ENCODE measurements around the gene NPAS3.

NPAS3 gene

DNA sequence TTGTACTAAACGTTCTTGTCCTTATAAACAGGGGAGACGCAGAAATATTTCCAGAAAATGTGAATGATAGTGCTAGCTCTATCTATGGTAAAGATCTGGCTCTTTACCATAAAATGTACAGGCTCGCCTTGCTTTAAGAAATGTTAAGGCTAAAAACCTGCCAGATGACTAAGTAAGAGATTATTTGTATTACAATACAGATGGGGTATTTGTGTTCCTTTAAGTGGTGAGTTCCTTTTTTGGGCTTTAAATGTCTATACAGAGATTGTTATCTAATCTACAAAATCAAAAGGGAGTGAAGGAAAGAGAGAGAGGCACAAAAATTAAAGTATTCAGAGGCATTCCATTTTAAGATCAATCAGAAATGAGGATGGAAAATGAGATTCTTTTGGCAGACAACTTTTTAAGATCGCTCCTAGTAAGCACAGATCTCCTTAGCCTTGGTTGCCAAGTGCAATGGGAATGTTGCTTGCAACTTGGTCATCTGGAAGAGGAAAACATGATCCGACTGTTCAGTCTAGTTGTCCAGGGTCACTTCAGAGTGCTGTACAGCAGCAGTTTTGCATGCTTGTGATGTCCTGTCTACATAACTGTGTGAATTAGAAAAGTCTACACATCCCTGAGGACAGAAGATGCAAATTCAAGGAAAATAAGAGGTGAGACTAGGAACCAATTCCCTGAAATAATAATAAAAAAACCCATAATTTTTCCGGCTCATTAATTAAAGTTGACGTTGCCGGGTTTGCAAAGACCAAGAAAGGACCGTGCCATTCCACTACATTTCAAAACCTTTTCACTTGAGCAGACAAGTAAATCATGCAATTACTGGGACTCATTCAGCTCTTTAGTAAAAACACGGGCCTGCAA, 631.4 kb downstream of the NPAS3 start:
- Histone ChIP-seq H3K9me3 (ENCODE audit: control insufficient read depth, insufficient read depth, low read depth, low read length) (no peaks in the 10 kb centered on the region), H3K27ac (ENCODE audit: extremely low read depth, low read depth, low read length) (no peak overlapping the region; the same call in 1 of the 2 replicates), H3K4me1 (ENCODE audit: control insufficient read depth, insufficient read depth, low read length) (peaks cover 15% of the 10 kb centered on the region), H3K36me3 (ENCODE audit: control insufficient read depth in 2 of 2, insufficient read depth in 1 of 2, low read length in 2 of 2) (no peaks in the 10 kb centered on the region), H3K4me3 (ENCODE audit: low read depth, low read length) (no peak overlapping the region)
- TF ChIP-seq, protein P1, sequence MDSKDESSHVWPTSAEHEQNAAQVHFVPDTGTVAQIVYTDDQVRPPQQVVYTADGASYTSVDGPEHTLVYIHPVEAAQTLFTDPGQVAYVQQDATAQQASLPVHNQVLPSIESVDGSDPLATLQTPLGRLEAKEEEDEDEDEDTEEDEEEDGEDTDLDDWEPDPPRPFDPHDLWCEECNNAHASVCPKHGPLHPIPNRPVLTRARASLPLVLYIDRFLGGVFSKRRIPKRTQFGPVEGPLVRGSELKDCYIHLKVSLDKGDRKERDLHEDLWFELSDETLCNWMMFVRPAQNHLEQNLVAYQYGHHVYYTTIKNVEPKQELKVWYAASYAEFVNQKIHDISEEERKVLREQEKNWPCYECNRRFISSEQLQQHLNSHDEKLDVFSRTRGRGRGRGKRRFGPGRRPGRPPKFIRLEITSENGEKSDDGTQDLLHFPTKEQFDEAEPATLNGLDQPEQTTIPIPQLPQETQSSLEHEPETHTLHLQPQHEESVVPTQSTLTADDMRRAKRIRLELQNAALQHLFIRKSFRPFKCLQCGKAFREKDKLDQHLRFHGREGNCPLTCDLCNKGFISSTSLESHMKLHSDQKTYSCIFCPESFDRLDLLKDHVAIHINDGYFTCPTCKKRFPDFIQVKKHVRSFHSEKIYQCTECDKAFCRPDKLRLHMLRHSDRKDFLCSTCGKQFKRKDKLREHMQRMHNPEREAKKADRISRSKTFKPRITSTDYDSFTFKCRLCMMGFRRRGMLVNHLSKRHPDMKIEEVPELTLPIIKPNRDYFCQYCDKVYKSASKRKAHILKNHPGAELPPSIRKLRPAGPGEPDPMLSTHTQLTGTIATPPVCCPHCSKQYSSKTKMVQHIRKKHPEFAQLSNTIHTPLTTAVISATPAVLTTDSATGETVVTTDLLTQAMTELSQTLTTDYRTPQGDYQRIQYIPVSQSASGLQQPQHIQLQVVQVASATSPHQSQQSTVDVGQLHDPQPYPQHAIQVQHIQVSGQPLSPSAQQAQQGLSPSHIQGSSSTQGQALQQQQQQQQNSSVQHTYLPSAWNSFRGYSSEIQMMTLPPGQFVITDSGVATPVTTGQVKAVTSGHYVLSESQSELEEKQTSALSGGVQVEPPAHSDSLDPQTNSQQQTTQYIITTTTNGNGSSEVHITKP (tag by site-specific recombination; IDR thresholded peaks at IDR 0.05), result peak; percentile 22; the same call in 1 of the 2 replicates
- no peak for TF ChIP-seq ZNF114 (tag by site-specific recombination; IDR thresholded peaks at IDR 0.05)
- ChIA-PET CTCF (interaction anchor here (0.6 kb wide), 1 partner anchor 54 kb away, joined by 3 read pairs; no protein-coding TSS in a partner anchor), POLR2A (no interaction called here)

GRCh38 chr14:33570694-33571310, 632.1 kb downstream of the NPAS3 start:
- CTCF ChIA-PET, result no interaction called here
- POLR2A ChIA-PET, result no interaction called here
- no peak overlapping the region for H3K4me3 ChIP-seq (ENCODE audit: low read depth, low read length)

More at GRCh38 chr14:33570694-33571310, 632.1 kb downstream of the NPAS3 start:
- Histone ChIP-seq H3K36me3 (ENCODE audit: control insufficient read depth in 2 of 2, insufficient read depth in 1 of 2, low read length in 2 of 2) (no peaks in the 10 kb centered on the region), H3K27ac (ENCODE audit: extremely low read depth, low read depth, low read length) (no peak overlapping the region), H3K4me1 (ENCODE audit: control insufficient read depth, insufficient read depth, low read length) (peaks cover 15% of the 10 kb centered on the region), H3K9me3 (ENCODE audit: control insufficient read depth, insufficient read depth, low read depth, low read length) (no peaks in the 10 kb centered on the region)
- TF ChIP-seq BCL11B (tag by site-specific recombination; IDR thresholded peaks at IDR 0.05; ENCODE audit: low read depth) (no peak), ZNF670 (tag by site-specific recombination; IDR thresholded peaks at IDR 0.05; ENCODE audit: low read depth) (no peak), ZNF341 (tag by site-specific recombination; IDR thresholded peaks at IDR 0.05; ENCODE audit: low read depth) (no peak), SP2 (tag by site-specific recombination; IDR thresholded peaks at IDR 0.05) (no peak), HOXA7 (CRISPR knock-in tag; IDR thresholded peaks at IDR 0.05; ENCODE audit: borderline replicate concordance) (no peak), YY2 (tag by site-specific recombination; IDR thresholded peaks at IDR 0.05) (no peak), ZNF585B (tag by site-specific recombination; IDR thresholded peaks at IDR 0.05) (no peak), ZNF791 (tag by site-specific recombination; IDR thresholded peaks at IDR 0.05) (no peak), ZNF239 (tag by site-specific recombination; IDR thresholded peaks at IDR 0.05) (no peak), WT1 (tag by site-specific recombination; IDR thresholded peaks at IDR 0.05) (no peak), ZNF221 (tag by site-specific recombination; IDR thresholded peaks at IDR 0.05; ENCODE audit: borderline replicate concordance) (no peak), KLF8 (tag by site-specific recombination; IDR thresholded peaks at IDR 0.05) (no peak), ZNF707 (tag by site-specific recombination; IDR thresholded peaks at IDR 0.05) (no peak)
- TF ChIP-seq, protein P2, sequence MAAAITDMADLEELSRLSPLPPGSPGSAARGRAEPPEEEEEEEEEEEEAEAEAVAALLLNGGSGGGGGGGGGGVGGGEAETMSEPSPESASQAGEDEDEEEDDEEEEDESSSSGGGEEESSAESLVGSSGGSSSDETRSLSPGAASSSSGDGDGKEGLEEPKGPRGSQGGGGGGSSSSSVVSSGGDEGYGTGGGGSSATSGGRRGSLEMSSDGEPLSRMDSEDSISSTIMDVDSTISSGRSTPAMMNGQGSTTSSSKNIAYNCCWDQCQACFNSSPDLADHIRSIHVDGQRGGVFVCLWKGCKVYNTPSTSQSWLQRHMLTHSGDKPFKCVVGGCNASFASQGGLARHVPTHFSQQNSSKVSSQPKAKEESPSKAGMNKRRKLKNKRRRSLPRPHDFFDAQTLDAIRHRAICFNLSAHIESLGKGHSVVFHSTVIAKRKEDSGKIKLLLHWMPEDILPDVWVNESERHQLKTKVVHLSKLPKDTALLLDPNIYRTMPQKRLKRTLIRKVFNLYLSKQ (tag by site-specific recombination; IDR thresholded peaks at IDR 0.05; ENCODE audit: borderline replicate concordance), result no peak
- TF ChIP-seq, protein P3, sequence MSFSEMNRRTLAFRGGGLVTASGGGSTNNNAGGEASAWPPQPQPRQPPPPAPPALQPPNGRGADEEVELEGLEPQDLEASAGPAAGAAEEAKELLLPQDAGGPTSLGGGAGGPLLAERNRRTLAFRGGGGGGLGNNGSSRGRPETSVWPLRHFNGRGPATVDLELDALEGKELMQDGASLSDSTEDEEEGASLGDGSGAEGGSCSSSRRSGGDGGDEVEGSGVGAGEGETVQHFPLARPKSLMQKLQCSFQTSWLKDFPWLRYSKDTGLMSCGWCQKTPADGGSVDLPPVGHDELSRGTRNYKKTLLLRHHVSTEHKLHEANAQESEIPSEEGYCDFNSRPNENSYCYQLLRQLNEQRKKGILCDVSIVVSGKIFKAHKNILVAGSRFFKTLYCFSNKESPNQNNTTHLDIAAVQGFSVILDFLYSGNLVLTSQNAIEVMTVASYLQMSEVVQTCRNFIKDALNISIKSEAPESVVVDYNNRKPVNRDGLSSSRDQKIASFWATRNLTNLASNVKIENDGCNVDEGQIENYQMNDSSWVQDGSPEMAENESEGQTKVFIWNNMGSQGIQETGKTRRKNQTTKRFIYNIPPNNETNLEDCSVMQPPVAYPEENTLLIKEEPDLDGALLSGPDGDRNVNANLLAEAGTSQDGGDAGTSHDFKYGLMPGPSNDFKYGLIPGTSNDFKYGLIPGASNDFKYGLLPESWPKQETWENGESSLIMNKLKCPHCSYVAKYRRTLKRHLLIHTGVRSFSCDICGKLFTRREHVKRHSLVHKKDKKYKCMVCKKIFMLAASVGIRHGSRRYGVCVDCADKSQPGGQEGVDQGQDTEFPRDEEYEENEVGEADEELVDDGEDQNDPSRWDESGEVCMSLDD (tag by site-specific recombination; IDR thresholded peaks at IDR 0.05), result no peak
